Measurements from ENCODE around the gene BCAS3. TPM values are rescaled to one million over a fixed set of nuclear protein-coding genes. Genes with fewer than 3 reads are reported as not detected.

The BCAS3 gene
- polyA plus RNA-seq, 3 donors: 10.3 to 19.1 (median 14.7) TPM

DNA sequence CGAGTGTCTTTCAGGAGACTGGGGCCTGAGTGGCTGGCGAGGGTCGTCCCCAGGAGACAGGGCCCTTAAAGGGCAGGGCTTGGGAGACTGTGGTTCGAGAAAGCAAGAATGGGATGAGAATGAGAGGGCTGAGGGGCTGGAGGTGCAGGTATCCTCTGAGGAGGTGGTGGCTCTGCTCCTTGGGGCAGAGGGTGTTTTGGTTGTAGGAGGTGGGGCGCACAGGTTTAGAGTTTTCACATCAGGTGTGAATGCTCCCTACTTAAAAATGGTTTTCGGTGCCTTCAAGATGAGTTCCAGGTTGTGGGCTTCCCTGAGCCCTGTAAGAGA is 430 bp downstream of the BCAS3 start:
- Histone ChIP-seq H3K4me3 (replicated peaks in 1 of 3; ENCODE audit: low read depth in 2 of 3, low read length in 3 of 3) (peak overlapping the region; percentile 75 to 92 (median 79)), H3K27ac (ENCODE audit: low read depth in 1 of 2, low read length in 2 of 2) (peak overlapping the region; percentile 37 to 86), H3K36me3 (replicated peaks in 1 of 2; ENCODE audit: control insufficient read depth in 1 of 2, insufficient read depth in 2 of 2, low read length in 2 of 2) (peaks cover 6 to 13% of the 10 kb centered on the region in 2 donors), H3K27me3 (ENCODE audit: control insufficient read depth in 2 of 2, insufficient read depth in 2 of 2, low read length in 2 of 2) (no peaks in the 10 kb centered on the region), H3K9me3 (replicated peaks in 1 of 2; ENCODE audit: control insufficient read depth in 1 of 2, insufficient read depth in 1 of 2, low read length in 2 of 2) (peaks cover 4% of the 10 kb centered on the region in 2 donors), H3K4me1 (ENCODE audit: control insufficient read depth in 1 of 2, insufficient read depth in 2 of 2, low read length in 2 of 2) (peaks cover 10 to 16% of the 10 kb centered on the region in 2 donors), H4K20me1 (ENCODE audit: insufficient read depth, low read length) (no peaks in the 10 kb centered on the region), H3K9ac (ENCODE audit: insufficient read depth, low read length, poor library complexity, severe bottlenecking) (peak overlapping the region; percentile 88), H2AFZ (ENCODE audit: insufficient read depth, low read depth, low read length, poor library complexity, severe bottlenecking) (peak overlapping the region; percentile 100), H3K79me2 (ENCODE audit: insufficient read depth, low read length) (no peaks in the 10 kb centered on the region), H3K4me2 (replicated peaks; ENCODE audit: extremely low read depth, low read length, poor library complexity, severe bottlenecking) (peak overlapping the region; percentile 92)
- TF ChIP-seq, protein P1, sequence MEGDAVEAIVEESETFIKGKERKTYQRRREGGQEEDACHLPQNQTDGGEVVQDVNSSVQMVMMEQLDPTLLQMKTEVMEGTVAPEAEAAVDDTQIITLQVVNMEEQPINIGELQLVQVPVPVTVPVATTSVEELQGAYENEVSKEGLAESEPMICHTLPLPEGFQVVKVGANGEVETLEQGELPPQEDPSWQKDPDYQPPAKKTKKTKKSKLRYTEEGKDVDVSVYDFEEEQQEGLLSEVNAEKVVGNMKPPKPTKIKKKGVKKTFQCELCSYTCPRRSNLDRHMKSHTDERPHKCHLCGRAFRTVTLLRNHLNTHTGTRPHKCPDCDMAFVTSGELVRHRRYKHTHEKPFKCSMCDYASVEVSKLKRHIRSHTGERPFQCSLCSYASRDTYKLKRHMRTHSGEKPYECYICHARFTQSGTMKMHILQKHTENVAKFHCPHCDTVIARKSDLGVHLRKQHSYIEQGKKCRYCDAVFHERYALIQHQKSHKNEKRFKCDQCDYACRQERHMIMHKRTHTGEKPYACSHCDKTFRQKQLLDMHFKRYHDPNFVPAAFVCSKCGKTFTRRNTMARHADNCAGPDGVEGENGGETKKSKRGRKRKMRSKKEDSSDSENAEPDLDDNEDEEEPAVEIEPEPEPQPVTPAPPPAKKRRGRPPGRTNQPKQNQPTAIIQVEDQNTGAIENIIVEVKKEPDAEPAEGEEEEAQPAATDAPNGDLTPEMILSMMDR (IDR thresholded peaks at IDR 0.05): no peak
- H3K4me3 Mint-ChIP-seq: peak overlapping the region; percentile 98
- peak in 1 of 3 donors; percentile 0 for DNase-seq
- H3K27me3 Mint-ChIP-seq (ENCODE audit: low read depth in 3 of 3): peaks cover 0 to 4% (median 3%) of the 10 kb centered on the region in 3 donors
- 3% methylated on average over 4 of the region's 6 CpGs for WGBS (ENCODE audit: insufficient coverage)
- peaks cover 0 to 9% (median 7%) of the 10 kb centered on the region in 7 donors for H3K9me3 Mint-ChIP-seq
- peak overlapping the region; percentile 84 to 99 (median 97) for H3K27ac Mint-ChIP-seq
- intact Hi-C loops (cut with micrococcal nuclease): loop anchor here in 1 of 2 donors (10.0 kb wide), 1 partner anchor 1247 kb away; the partner anchor contains the start of gene INTS2
- H3K36me3 Mint-ChIP-seq: peaks cover 5 to 19% of the 10 kb centered on the region in 2 donors
- peaks cover 15% of the 10 kb centered on the region for H3K4me1 Mint-ChIP-seq

DNA sequence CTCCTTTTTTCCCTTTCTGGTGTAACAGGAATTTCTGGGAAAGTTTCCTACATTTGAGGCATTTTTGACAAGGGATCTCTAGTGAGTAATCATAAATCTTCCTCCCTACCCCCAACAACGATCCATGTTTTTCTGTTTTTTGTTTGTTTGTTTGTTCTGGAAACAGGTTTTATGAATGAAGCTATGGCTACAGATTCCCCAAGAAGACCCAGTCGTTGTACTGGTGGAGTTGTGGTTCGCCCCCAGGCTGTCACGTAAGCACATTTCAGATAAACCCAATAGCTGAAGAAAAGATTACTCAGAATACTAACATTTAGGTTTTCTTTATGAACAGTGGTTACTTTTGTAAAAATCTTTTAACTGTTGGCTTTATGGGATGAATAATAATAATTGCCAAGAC is 1.6 kb downstream of the BCAS3 start:
- Mint-ChIP-seq H3K36me3 (peaks cover 13 to 31% of the 10 kb centered on the region in 2 donors), H3K4me1 (peaks cover 15% of the 10 kb centered on the region), H3K27ac (no peak overlapping the region), H3K9me3 (peaks cover 0 to 7% (median 6%) of the 10 kb centered on the region in 7 donors), H3K27me3 (ENCODE audit: low read depth in 3 of 3) (peaks cover 0 to 4% (median 0%) of the 10 kb centered on the region in 3 donors), H3K4me3 (no peak overlapping the region)
- no peak overlapping the region for H3K4me2 ChIP-seq (replicated peaks; ENCODE audit: extremely low read depth, low read length, poor library complexity, severe bottlenecking)
- H3K9me3 ChIP-seq (replicated peaks in 1 of 2; ENCODE audit: control insufficient read depth in 1 of 2, insufficient read depth in 1 of 2, low read length in 2 of 2): peaks cover 3 to 4% of the 10 kb centered on the region in 2 donors
- no peak overlapping the region for H3K9ac ChIP-seq (ENCODE audit: insufficient read depth, low read length, poor library complexity, severe bottlenecking)
- no peaks in the 10 kb centered on the region for H4K20me1 ChIP-seq (ENCODE audit: insufficient read depth, low read length)
- intact Hi-C loops (cut with micrococcal nuclease): loop anchor here in 1 of 2 donors (10.0 kb wide), 1 partner anchor 1246 kb away; the partner anchor contains the start of gene INTS2
- no peaks in the 10 kb centered on the region for H3K27me3 ChIP-seq (ENCODE audit: control insufficient read depth in 2 of 2, insufficient read depth in 2 of 2, low read length in 2 of 2)
- WGBS (ENCODE audit: insufficient coverage): no CpG with 5 or more reads among the region's 4 CpGs
- H3K79me2 ChIP-seq (ENCODE audit: insufficient read depth, low read length): no peaks in the 10 kb centered on the region
- H3K4me1 ChIP-seq (ENCODE audit: control insufficient read depth in 1 of 2, insufficient read depth in 2 of 2, low read length in 2 of 2): peaks cover 10 to 16% of the 10 kb centered on the region in 2 donors
- H3K27ac ChIP-seq (ENCODE audit: low read depth in 1 of 2, low read length in 2 of 2): no peak overlapping the region
- TF ChIP-seq, protein P1 (IDR thresholded peaks at IDR 0.05): no peak
- DNase-seq: no peak
- H3K4me3 ChIP-seq (replicated peaks in 1 of 3; ENCODE audit: low read depth in 2 of 3, low read length in 3 of 3): no peak overlapping the region
- no peak overlapping the region for H2AFZ ChIP-seq (ENCODE audit: insufficient read depth, low read depth, low read length, poor library complexity, severe bottlenecking)
- H3K36me3 ChIP-seq (replicated peaks in 1 of 2; ENCODE audit: control insufficient read depth in 1 of 2, insufficient read depth in 2 of 2, low read length in 2 of 2): peaks cover 17 to 25% of the 10 kb centered on the region in 2 donors

Data from CD14-positive monocyte (primary cell).